Transverse colon (tissue), 3 donors: Measurements from ENCODE around the gene JARID2.

ENCODE experiments used
- POLR2A ChIP-seq: fragments of 450-650 bp; IDR thresholded peaks from one replicate; pipeline ENCODE4 v1.6.1; 2016; ENCODE audit warnings: antibody characterized with exemption, mild to moderate bottlenecking, moderate library complexity
- TF ChIP-seq, protein P1 (sequence below), 5 experiments: fragments of 200-600 bp in 3 of 5; fragments of 450-650 bp in 2 of 5; sonication (generic) in 3 of 5; IDR thresholded peaks; 1 replicate in 2 of 5; 2 replicates in 3 of 5; pipeline ENCODE4 v1.5.1; 2016 to 2017; ENCODE audit warnings: antibody characterized with exemption in 5 of 5, inconsistent platforms in 3 of 5, mild to moderate bottlenecking in 2 of 5, moderate library complexity in 1 of 5

DNA sequence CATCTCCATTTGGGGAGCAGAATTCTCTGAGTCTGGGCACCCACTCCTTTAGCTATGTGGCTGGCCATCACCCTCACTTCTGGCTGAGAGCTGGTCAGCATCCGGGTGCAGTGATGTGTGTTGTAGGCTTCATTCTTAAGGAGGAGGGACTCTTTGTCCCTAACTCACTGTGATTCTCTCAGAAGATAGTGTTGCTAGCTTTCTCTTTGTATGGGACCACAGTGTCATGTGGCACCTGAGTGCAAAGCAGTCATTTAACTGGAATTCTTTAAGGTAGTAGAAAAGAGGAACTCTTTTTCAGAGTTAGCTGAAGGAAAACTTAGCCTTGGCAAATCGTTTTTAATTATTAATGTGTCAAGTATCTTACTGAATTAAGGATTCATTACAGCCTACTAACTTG is 165.9 kb downstream of the JARID2 start:
- TF ChIP-seq, protein P1, sequence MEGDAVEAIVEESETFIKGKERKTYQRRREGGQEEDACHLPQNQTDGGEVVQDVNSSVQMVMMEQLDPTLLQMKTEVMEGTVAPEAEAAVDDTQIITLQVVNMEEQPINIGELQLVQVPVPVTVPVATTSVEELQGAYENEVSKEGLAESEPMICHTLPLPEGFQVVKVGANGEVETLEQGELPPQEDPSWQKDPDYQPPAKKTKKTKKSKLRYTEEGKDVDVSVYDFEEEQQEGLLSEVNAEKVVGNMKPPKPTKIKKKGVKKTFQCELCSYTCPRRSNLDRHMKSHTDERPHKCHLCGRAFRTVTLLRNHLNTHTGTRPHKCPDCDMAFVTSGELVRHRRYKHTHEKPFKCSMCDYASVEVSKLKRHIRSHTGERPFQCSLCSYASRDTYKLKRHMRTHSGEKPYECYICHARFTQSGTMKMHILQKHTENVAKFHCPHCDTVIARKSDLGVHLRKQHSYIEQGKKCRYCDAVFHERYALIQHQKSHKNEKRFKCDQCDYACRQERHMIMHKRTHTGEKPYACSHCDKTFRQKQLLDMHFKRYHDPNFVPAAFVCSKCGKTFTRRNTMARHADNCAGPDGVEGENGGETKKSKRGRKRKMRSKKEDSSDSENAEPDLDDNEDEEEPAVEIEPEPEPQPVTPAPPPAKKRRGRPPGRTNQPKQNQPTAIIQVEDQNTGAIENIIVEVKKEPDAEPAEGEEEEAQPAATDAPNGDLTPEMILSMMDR (IDR thresholded peaks at IDR 0.05), result no peak
- TF ChIP-seq POLR2A, result no peak
